ES-I3 (cell line): ENCODE data around the gene SLC35B4.

Experiments
- H3K36me3 ChIP-seq: 2 replicates; pipeline ENCODE4 v1.6.1; 2013; ENCODE audit warnings: mild to moderate bottlenecking, low read length, control low read depth, moderate library complexity; ENCODE audit not compliant: insufficient read depth
- H3K4me1 ChIP-seq: 2 replicates; pipeline ENCODE4 v1.6.1; 2013; ENCODE audit warnings: mild to moderate bottlenecking, control low read depth, low read length; ENCODE audit not compliant: insufficient read depth
- H3K9ac ChIP-seq: 2 replicates; pipeline ENCODE4 v1.6.1; 2013; ENCODE audit warnings: low read depth, mild to moderate bottlenecking, low read length, moderate library complexity
- H3K9me3 ChIP-seq: 2 replicates; pipeline ENCODE4 v1.6.1; 2013; ENCODE audit warnings: mild to moderate bottlenecking, low read length, moderate library complexity; ENCODE audit not compliant: control insufficient read depth, insufficient read depth

The SLC35B4 gene

DNA sequence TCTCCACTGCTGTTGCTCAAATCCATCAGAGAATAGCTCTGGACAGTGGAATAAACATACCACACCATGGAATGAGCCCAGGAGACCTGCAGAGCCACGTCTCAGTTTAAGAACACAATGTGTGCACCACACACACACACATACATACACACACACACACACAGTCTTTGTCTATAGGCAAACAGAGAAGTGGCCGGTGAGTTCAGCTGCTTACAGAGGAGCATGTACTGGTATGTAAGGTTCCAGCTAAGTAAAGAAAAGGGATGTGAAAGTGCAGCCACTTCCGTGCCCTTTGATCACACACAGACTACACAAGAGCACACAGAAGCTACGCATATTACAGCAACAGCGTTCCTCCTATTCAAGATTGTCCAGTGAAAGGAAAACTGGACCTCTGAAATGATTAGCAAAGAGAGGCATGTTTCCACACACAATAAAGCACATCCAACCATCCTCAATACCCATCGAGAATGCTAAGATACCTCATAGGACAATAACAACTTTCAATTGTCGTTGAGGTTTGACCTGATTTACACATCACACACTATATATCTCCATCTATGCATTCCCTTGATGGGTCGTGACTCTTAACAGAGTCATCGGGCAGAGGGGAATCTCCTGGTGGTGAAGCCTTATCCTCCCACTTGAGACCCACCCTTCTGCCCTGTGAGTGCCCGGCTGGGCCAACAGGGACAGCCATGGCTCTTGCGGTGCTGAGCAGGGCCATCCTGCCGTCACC lies 23.6 kb downstream of the SLC35B4 start:
- H3K36me3 ChIP-seq, result peaks cover 5% of the 10 kb centered on the region; the same call in 1 of the 2 replicates
- H3K4me1 ChIP-seq, result no peaks in the 10 kb centered on the region
- no peaks in the 10 kb centered on the region for H3K9me3 ChIP-seq
- H3K9ac ChIP-seq, result no peak overlapping the region

DNA sequence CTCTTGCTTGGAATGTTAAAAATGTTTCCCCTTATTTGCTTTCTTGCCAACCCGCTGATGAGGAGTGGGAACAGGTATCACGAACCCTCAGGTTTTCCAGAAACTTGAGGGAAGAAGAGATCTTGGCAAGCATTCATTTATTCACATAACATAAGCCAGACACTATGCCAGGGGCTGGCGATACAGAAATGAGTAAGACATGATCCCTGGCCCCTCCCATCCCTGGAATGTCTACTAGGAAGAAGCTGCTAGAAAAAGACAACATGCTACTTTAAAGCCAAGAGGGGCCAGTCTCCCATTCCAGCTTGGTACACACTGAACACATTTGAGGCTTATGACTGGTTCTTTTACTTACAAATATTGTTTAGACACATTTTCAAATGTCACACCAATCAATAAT lies 26.4 kb downstream of the SLC35B4 start:
- no peaks in the 10 kb centered on the region; the same call in 1 of the 2 replicates for H3K36me3 ChIP-seq
- no peak overlapping the region for H3K9ac ChIP-seq
- H3K9me3 ChIP-seq, result no peaks in the 10 kb centered on the region
- H3K4me1 ChIP-seq, result no peaks in the 10 kb centered on the region

- Histone ChIP-seq H3K36me3 (no peaks in the 10 kb centered on the region), H3K9me3 (no peaks in the 10 kb centered on the region), H3K9ac (no peak overlapping the region), H3K4me1 (no peaks in the 10 kb centered on the region)
These were observed 26.9 kb downstream of the SLC35B4 start for GRCh38 chr7:134289841-134290240.

DNA sequence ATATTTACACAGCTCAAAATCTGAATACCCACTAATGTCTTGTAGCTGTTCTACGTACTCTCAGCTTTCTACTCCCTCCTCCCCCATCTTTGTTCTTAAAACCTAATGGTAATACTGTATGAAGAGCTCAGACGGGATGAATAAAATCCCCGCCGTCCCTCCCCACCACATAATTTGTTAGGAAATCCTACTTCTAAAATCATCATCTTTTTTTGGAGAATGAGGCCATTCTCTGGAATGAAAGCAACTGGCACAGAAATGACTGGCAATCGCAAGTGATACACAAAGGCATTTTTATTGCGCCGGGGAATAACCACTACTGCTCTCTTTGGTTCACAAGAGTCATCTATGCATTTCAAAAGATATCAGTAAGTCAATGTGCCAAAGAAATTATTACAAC lies 27.3 kb downstream of the SLC35B4 start:
- Histone ChIP-seq H3K9me3 (no peaks in the 10 kb centered on the region), H3K36me3 (no peaks in the 10 kb centered on the region), H3K9ac (no peak overlapping the region), H3K4me1 (no peaks in the 10 kb centered on the region)

- Histone ChIP-seq H3K9me3 (no peaks in the 10 kb centered on the region), H3K9ac (no peak overlapping the region), H3K4me1 (no peaks in the 10 kb centered on the region), H3K36me3 (no peaks in the 10 kb centered on the region)
These were observed 28.6 kb downstream of the SLC35B4 start for GRCh38 chr7:134287916-134288659.

- Histone ChIP-seq H3K4me1 (no peaks in the 10 kb centered on the region), H3K36me3 (no peaks in the 10 kb centered on the region), H3K9me3 (no peaks in the 10 kb centered on the region), H3K9ac (no peak overlapping the region)
These were observed 31.8 kb downstream of the SLC35B4 start for GRCh38 chr7:134284952-134285351.

GRCh38 chr7:134284011-134284410 lies 32.7 kb downstream of the SLC35B4 start:
- no peaks in the 10 kb centered on the region for H3K9me3 ChIP-seq
- H3K36me3 ChIP-seq, result no peaks in the 10 kb centered on the region
- no peak overlapping the region for H3K9ac ChIP-seq
- no peaks in the 10 kb centered on the region for H3K4me1 ChIP-seq

DNA sequence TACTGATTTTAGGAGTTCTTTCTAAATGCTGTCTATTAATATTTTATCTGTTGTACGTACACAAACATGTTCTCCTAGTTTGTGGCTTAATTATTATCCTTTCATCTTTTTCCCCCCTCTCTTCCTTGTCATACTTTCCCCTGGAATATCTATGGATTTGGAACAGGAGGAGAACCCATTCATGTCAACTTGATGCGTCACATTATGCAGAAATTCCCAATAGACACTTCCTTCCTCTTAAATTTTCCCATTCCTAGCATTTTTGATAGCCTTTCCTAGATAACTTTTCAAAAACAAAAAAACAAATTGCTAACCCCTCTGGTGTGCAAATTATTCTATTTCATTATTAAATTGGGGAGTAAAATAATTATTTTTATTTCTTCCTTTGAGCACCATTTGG lies 36.2 kb downstream of the SLC35B4 start:
- Histone ChIP-seq H3K9me3 (no peaks in the 10 kb centered on the region), H3K4me1 (0 out of 2 replicates have a peak, but pooled peaks cover 5% of the 10 kb centered on the region), H3K9ac (no peak overlapping the region), H3K36me3 (no peaks in the 10 kb centered on the region)

GRCh38 chr7:134279898-134280297 lies 36.8 kb downstream of the SLC35B4 start:
- Histone ChIP-seq H3K9ac (no peak overlapping the region), H3K36me3 (no peaks in the 10 kb centered on the region), H3K9me3 (no peaks in the 10 kb centered on the region), H3K4me1 (0 out of 2 replicates have a peak, but pooled peaks cover 5% of the 10 kb centered on the region)

DNA sequence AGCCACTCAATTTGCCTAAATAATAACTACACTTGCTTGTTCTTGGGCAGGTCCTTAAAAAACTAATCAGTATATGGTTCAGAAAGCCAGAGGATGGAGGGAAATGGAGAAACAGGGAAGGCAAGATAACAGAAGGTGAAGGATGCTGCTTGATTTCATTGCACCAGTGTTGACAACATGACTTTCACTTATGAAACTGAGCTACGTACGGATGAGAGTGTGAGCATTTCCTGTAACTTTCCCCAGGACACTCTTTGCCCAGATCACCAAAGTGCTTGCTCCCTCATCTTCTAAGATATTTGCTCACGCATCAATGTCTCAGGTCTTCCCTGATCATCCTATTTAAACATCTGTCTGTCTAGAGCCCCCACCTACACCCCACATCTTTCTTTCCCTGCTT lies 37.4 kb downstream of the SLC35B4 start:
- Histone ChIP-seq H3K9ac (no peak overlapping the region), H3K36me3 (no peaks in the 10 kb centered on the region), H3K9me3 (no peaks in the 10 kb centered on the region), H3K4me1 (0 out of 2 replicates have a peak, but pooled peaks cover 5% of the 10 kb centered on the region)

- Histone ChIP-seq H3K9me3 (no peaks in the 10 kb centered on the region), H3K36me3 (no peaks in the 10 kb centered on the region), H3K9ac (no peak overlapping the region), H3K4me1 (0 out of 2 replicates have a peak, but pooled peaks cover 5% of the 10 kb centered on the region)
These were observed 38.1 kb downstream of the SLC35B4 start for GRCh38 chr7:134278502-134279153.

DNA sequence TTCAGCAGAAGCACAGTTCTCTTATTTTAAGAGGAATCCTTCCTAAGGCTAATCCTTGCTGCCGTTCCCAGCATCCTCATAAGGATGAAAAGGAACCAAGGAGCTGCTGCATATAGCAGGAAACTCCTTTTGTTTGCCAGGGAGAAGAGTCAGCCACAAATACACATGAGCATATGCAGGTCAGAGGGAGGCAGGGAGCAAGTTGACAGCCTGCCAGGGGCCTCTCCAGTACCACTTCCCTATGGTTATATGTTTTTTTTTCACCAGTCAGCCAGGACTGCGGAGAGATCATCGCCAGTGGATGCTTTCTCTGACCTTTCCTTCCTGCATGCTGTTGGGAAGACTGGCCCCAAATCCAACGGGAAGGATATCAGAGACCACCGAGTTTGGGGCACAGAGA lies 39.8 kb downstream of the SLC35B4 start:
- Histone ChIP-seq H3K9me3 (no peaks in the 10 kb centered on the region), H3K9ac (no peak overlapping the region), H3K4me1 (0 out of 2 replicates have a peak, but pooled peaks cover 5% of the 10 kb centered on the region), H3K36me3 (no peaks in the 10 kb centered on the region)

GRCh38 chr7:134262322-134262721 lies 54.4 kb downstream of the SLC35B4 start:
- Histone ChIP-seq H3K9me3 (no peaks in the 10 kb centered on the region), H3K36me3 (no peaks in the 10 kb centered on the region), H3K9ac (no peak overlapping the region), H3K4me1 (no peaks in the 10 kb centered on the region)

- H3K9me3 ChIP-seq, result no peaks in the 10 kb centered on the region
- no peaks in the 10 kb centered on the region for H3K36me3 ChIP-seq
- H3K9ac ChIP-seq, result no peak overlapping the region
- no peaks in the 10 kb centered on the region for H3K4me1 ChIP-seq
These were observed 60.9 kb downstream of the SLC35B4 start for GRCh38 chr7:134255814-134256213.
